ENCODE measurements around the gene SLC35E3. TPM values are rescaled to one million over a fixed set of nuclear protein-coding genes. Genes with fewer than 3 reads are reported as not detected.
"Not testable (repeated sequence)": the region's sequence is repeated elsewhere in the genome, so short reads cannot be mapped to it uniquely, and the experiment has no call there.

SLC35E3 gene
- total RNA-seq, 1 donor from 2014 or later: 2.0 TPM

GRCh38 chr12:68805592-68806120 is 59.7 kb downstream of the SLC35E3 start:
- Histone ChIP-seq H3K27me3 (no peaks in the 10 kb centered on the region), H3K9me3 (no peaks in the 10 kb centered on the region), H3K4me1 (peaks cover 0 to 3% of the 10 kb centered on the region in 2 donors), H3K27ac (no peak overlapping the region), H3K36me3 (peaks cover 8 to 13% of the 10 kb centered on the region in 2 donors), H3K4me3 (no peak overlapping the region)
- intact Hi-C loops (cut with DNase I): loop anchor here (2.0 to 10.0 kb wide), 3 partner anchors 19 to 1541 kb away; partner anchors contain the start of genes CAND1 and NUP107
- no peak for DNase-seq (ENCODE audit: low spot score in 2 of 2)
- no peak for TF ChIP-seq CTCF (IDR thresholded peaks at IDR 0.05)

GRCh38 chr12:68806488-68807237 is 60.7 kb downstream of the SLC35E3 start:
- Histone ChIP-seq H3K36me3 (peaks cover 8 to 22% of the 10 kb centered on the region in 2 donors), H3K9me3 (no peaks in the 10 kb centered on the region), H3K4me3 (peak overlapping the region; percentile 81 to 93), H3K27me3 (no peaks in the 10 kb centered on the region), H3K4me1 (peaks cover 0 to 7% of the 10 kb centered on the region in 2 donors), H3K27ac (peak overlapping the region; percentile 98 to 99)
- DNase-seq (ENCODE audit: low spot score in 2 of 2): no peak
- no peak for TF ChIP-seq CTCF (IDR thresholded peaks at IDR 0.05)
- intact Hi-C loops (cut with DNase I): loop anchor here (2.0 to 10.0 kb wide), 3 partner anchors 20 to 1542 kb away; partner anchors contain the start of genes CAND1 and NUP107

GRCh38 chr12:68807274-68807575 is 61.2 kb downstream of the SLC35E3 start:
- Histone ChIP-seq H3K4me3 (peak overlapping the region; percentile 81 to 93), H3K27ac (peak overlapping the region; percentile 98 to 99), H3K36me3 (peaks cover 8 to 23% of the 10 kb centered on the region in 2 donors)
- H3K27me3 ChIP-seq; H3K9me3 ChIP-seq; H3K4me1 ChIP-seq; DNase-seq (ENCODE audit: low spot score in 2 of 2): not testable (repeated sequence)
- intact Hi-C loops (cut with DNase I): loop anchor here (2.0 to 10.0 kb wide), 3 partner anchors 20 to 1542 kb away; partner anchors contain the start of genes CAND1 and NUP107

- H3K4me1 ChIP-seq: peaks cover 0 to 14% of the 10 kb centered on the region in 2 donors
- H3K36me3 ChIP-seq: peaks cover 8 to 25% of the 10 kb centered on the region in 2 donors
- TF ChIP-seq CTCF (IDR thresholded peaks at IDR 0.05): peak; percentile 80 to 85 (median 82)
- H3K27ac ChIP-seq: peak within 1 kb of the TSS; percentile 98 to 99
- DNase-seq (ENCODE audit: low spot score in 2 of 2): peak; percentile 85 to 97
- peak within 1 kb of the TSS; percentile 81 to 93 for H3K4me3 ChIP-seq
- H3K27me3 ChIP-seq: no peaks in the 10 kb centered on the region
- no peaks in the 10 kb centered on the region for H3K9me3 ChIP-seq
- intact Hi-C loops (cut with DNase I): loop anchor here (1.0 to 10.0 kb wide), 6 partner anchors 21 to 1543 kb away; partner anchors contain the start of genes CAND1, MDM1, NUP107 and RAP1B
Observed at GRCh38 chr12:68807576-68808387, 61.8 kb downstream of the SLC35E3 start, which contains the start of gene MDM2. Gene MDM2, plus strand, starts transcription at chr12:68808177. Its CDS starts 301 bp downstream, at chr12:68808478.

- Histone ChIP-seq H3K4me1 (peaks cover 0 to 16% of the 10 kb centered on the region in 2 donors), H3K36me3 (peaks cover 8 to 33% of the 10 kb centered on the region in 2 donors), H3K27me3 (no peaks in the 10 kb centered on the region), H3K27ac (peak overlapping the region; percentile 98 to 99), H3K9me3 (no peaks in the 10 kb centered on the region), H3K4me3 (peak overlapping the region; percentile 81 to 93)
- intact Hi-C loops (cut with DNase I): loop anchor here (1.0 to 10.0 kb wide), 5 partner anchors 62 to 1544 kb away; partner anchors contain the start of genes CAND1, MDM1, NUP107 and RAP1B
- TF ChIP-seq CTCF (IDR thresholded peaks at IDR 0.05): peak in 1 of 3 experiments; percentile 3
- peak; percentile 50 to 91 for DNase-seq (ENCODE audit: low spot score in 2 of 2)
Observed at GRCh38 chr12:68808388-68809189, 62.6 kb downstream of the SLC35E3 start.
